B cell (primary cell): ENCODE data around the gene ZNRF2. TPM values are rescaled to one million over a fixed set of nuclear protein-coding genes. Genes with fewer than 3 reads are reported as not detected.
A peak's percentile ranks its signal among the peaks of the same experiment; 100 is the strongest.
"Not testable (repeated sequence)": the region's sequence is repeated elsewhere in the genome, so short reads cannot be mapped to it uniquely, and the experiment has no call there.

Experiments used
- ATAC-seq: fragments of 200-7000 bp; cut with Tn5 transposase; one replicate; pipeline ENCODE4 v1.10.0; 2021; ENCODE audit warnings: low read depth, mild to moderate bottlenecking, moderate number of reproducible peaks, moderate library complexity
- CTCF ChIA-PET: fragments of 350-600 bp; sonication (Branson Sonifier 250); formaldehyde crosslinking; loops from one replicate; lab custom pipeline; 2021; ENCODE audit warnings: antibody characterized with exemption, inconsistent platforms; lab: Charles Lee
- POLR2A ChIA-PET: fragments of 350-600 bp; sonication (Branson Sonifier 250); formaldehyde crosslinking; loops from one replicate; lab custom pipeline; 2021; ENCODE audit warnings: antibody characterized with exemption; lab: Charles Lee
- DNase-seq: peaks from one replicate; pipeline ENCODE4 v3.0.0; 2013
- H2AFZ ChIP-seq: 2 replicates; pipeline ENCODE4 v1.6.1; 2012; ENCODE audit warnings: mild to moderate bottlenecking, low read depth, low read length; ENCODE audit not compliant: insufficient read depth, poor library complexity, severe bottlenecking
- H3K27ac ChIP-seq, 2 donors: 1 replicate in 1 of 2; 2 replicates in 1 of 2; pipeline ENCODE4 v1.5.1; 2012 to 2013; ENCODE audit warnings: low read length in 2 of 2, mild to moderate bottlenecking in 2 of 2, moderate library complexity in 1 of 2
- H3K27me3 ChIP-seq, 4 experiments: fragments of 200-600 bp in 1 of 4; sonication (generic) in 1 of 4; replicated peaks in 1 of 4; 1 replicate in 2 of 4; 2 replicates in 2 of 4; pipeline versions ENCODE4 v1.6.1 to v1.7.0; 2013 to 2016; ENCODE audit warnings: low read length in 3 of 4, mild to moderate bottlenecking in 2 of 4, mixed read lengths in 1 of 4, moderate library complexity in 1 of 4; ENCODE audit not compliant: insufficient read depth in 4 of 4, control insufficient read depth in 3 of 4; ENCODE audit errors: control extremely low read depth in 1 of 4
- H3K36me3 ChIP-seq, 2 experiments: replicated peaks in 1 of 2; 1 replicate in 1 of 2; 2 replicates in 1 of 2; pipeline versions ENCODE4 v1.6.1 to v1.7.1; 2013; ENCODE audit warnings: low read length in 1 of 2; ENCODE audit not compliant: insufficient read depth in 2 of 2, control insufficient read depth in 1 of 2; ENCODE audit errors: control extremely low read depth in 1 of 2, extremely low read depth in 1 of 2
- H3K4me1 ChIP-seq, 2 donors: fragments of 200-600 bp in 1 of 2; sonication (generic) in 1 of 2; 1 replicate in 1 of 2; 2 replicates in 1 of 2; pipeline versions ENCODE4 v1.5.1 to v1.6.1; 2013 to 2017; ENCODE audit warnings: low read length in 2 of 2; ENCODE audit not compliant: control insufficient read depth in 2 of 2, insufficient read depth in 2 of 2
- H3K4me2 ChIP-seq: replicated peaks from 2 replicates; pipeline ENCODE3; 2012; ENCODE audit warnings: mild to moderate bottlenecking, low read depth, low read length; ENCODE audit not compliant: poor library complexity, severe bottlenecking
- H3K4me3 ChIP-seq, 5 experiments: fragments of 200-600 bp in 1 of 5; sonication (generic) in 1 of 5; 1 replicate in 3 of 5; 2 replicates in 2 of 5; pipeline versions ENCODE4 v1.5.1 to v1.7.0; 2011 to 2016; ENCODE audit warnings: low read length in 4 of 5, mild to moderate bottlenecking in 4 of 5, low read depth in 2 of 5, control low read depth in 1 of 5, moderate library complexity in 1 of 5; ENCODE audit not compliant: insufficient read depth in 1 of 5; ENCODE audit errors: control extremely low read depth in 1 of 5, extremely low read depth in 1 of 5
- H3K79me2 ChIP-seq: fragments of 200-600 bp; sonication (generic); one replicate; pipeline ENCODE4 v1.6.0; 2016; ENCODE audit warnings: low read length; ENCODE audit not compliant: control insufficient read depth, insufficient read depth
- H3K9ac ChIP-seq: fragments of 200-600 bp; sonication (generic); 2 replicates; pipeline ENCODE4 v1.6.1; 2017; ENCODE audit warnings: mild to moderate bottlenecking, low read length, moderate library complexity
- H3K9me3 ChIP-seq, 3 donors: one replicate each; pipeline versions ENCODE4 v1.6.1 to v1.7.1; 2013; ENCODE audit warnings: low read length in 2 of 3; ENCODE audit not compliant: control insufficient read depth in 2 of 3, insufficient read depth in 1 of 3; ENCODE audit errors: control extremely low read depth in 1 of 3
- H4K20me1 ChIP-seq: 2 replicates; pipeline ENCODE4 v1.6.0; 2012; ENCODE audit warnings: mild to moderate bottlenecking, low read length; ENCODE audit not compliant: insufficient read depth, control insufficient read depth, poor library complexity, severe bottlenecking
- H3K27ac Mint-ChIP-seq: one replicate; pipeline ENCODE4 v1.8.0; 2021; ENCODE audit warnings: mixed read lengths
- H3K27me3 Mint-ChIP-seq: one replicate; pipeline ENCODE4 v1.8.0; 2021; ENCODE audit warnings: mixed read lengths
- H3K4me1 Mint-ChIP-seq: one replicate; pipeline ENCODE4 v1.8.0; 2021; ENCODE audit warnings: mixed read lengths
- H3K4me3 Mint-ChIP-seq: one replicate; pipeline ENCODE4 v1.8.0; 2021; ENCODE audit warnings: mixed read lengths
- H3K9me3 Mint-ChIP-seq: one replicate; pipeline ENCODE4 v1.8.0; 2022; ENCODE audit warnings: mixed read lengths; ENCODE audit not compliant: insufficient read depth
- WGBS: methylation state at CpG from one replicate; pipeline ENCODE4 v1.1.5; 2013; ENCODE audit warnings: missing lambda C conversion rate; ENCODE audit not compliant: insufficient coverage; 5-methylcytosine and 5-hydroxymethylcytosine counted together
- intact Hi-C: fragments of 100-400 bp; cut with micrococcal nuclease; formaldehyde crosslinking; loops from one replicate; pipeline ENCODE4 v1.10.0; 2022
- polyA plus RNA-seq: library from polyadenylated mRNA; depleted of rRNA; stranded (reverse); fragments of >200 nt; gene quantifications from 2 replicates; pipeline ENCODE4 v1.2.3, GENCODE V29; 2012
- total RNA-seq, 2 donors: library from RNA; stranded (reverse); fragments of 120-200 nt in 1 of 2; gene quantifications; 1 replicate in 1 of 2; 2 replicates in 1 of 2; pipeline versions ENCODE4 v1.2.3 to v1.2.4, GENCODE V29; 2013 to 2022

ZNRF2 gene
- total and polyA plus RNA-seq, 2 donors (not counting 1 experiment from before 2014, with no cell fraction given): 6.4 to 32.0 TPM

DNA sequence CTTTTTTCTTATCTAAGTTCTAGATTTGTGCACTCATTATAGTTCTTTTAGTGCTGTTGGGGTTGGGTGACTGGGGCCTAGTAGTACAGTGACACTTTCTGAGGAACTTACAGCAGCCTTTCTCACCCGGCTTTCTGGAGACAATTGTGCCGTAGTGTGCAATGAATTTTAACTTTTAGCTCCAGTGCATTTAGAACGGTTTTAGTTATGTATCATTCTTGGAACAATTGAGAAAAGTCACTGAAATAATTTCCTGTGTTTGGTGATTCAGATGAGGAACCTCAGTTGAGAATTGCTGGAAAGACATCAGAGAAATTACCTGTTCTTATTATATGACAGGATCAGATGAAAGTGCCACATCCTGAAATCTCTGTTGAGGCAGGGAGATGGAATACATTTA, 3.2 kb downstream of the ZNRF2 start:
- H3K9ac ChIP-seq: peak overlapping the region; percentile 29
- peak overlapping the region; percentile 67 for H3K4me3 Mint-ChIP-seq
- DNase-seq, H3K27me3 ChIP-seq, H3K9me3 ChIP-seq, H3K27me3 Mint-ChIP-seq, H3K4me3 ChIP-seq, H3K27ac ChIP-seq, H3K27ac Mint-ChIP-seq, ATAC-seq, H3K9me3 Mint-ChIP-seq, H3K36me3 ChIP-seq, POLR2A ChIA-PET, H2AFZ ChIP-seq: not testable (repeated sequence)
- H3K4me1 Mint-ChIP-seq: peaks cover 60% of the 10 kb centered on the region
- intact Hi-C loops: loop anchor here (2.0 kb wide), 1 partner anchor 35 kb away; no protein-coding TSS in a partner anchor
- H3K79me2 ChIP-seq: peaks cover 73% of the 10 kb centered on the region
- H3K4me2 ChIP-seq: peak overlapping the region; percentile 12
- H3K4me1 ChIP-seq: peaks cover 21 to 43% of the 10 kb centered on the region in 2 donors
- CTCF ChIA-PET: interaction anchor here (0.8 kb wide), 1 partner anchor 24 kb away, joined by 3 read pairs; no protein-coding TSS in a partner anchor
- 54% methylated on average over 2 of the region's 3 CpGs for WGBS
- H4K20me1 ChIP-seq: peaks cover 32% of the 10 kb centered on the region

DNA sequence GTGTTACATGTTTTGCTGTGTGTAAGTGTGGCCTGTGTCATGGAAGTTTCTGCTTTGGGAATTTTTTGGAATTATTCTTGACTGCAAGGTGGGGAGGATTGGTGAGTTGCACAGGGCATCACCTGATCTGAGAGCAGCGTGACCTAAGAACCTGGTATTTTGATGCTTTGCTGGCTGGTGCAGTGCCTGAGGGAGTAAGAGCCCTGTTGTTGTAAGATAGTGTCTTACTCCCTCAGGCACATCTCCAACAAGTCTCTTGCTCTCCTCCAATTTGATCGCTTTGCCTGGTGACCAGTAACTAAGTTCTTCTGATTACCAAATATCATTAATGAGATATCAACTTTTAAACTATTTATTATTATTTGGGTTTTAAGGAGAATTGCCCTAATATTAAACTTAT, 5.2 kb downstream of the ZNRF2 start:
- ATAC-seq, intact Hi-C loops, H3K27me3 ChIP-seq, H3K36me3 ChIP-seq, H3K27me3 Mint-ChIP-seq, DNase-seq, H3K4me3 ChIP-seq, H3K9ac ChIP-seq, H3K27ac Mint-ChIP-seq, H3K4me2 ChIP-seq, H2AFZ ChIP-seq, H3K9me3 ChIP-seq, H3K27ac ChIP-seq, H3K9me3 Mint-ChIP-seq: not testable (repeated sequence)
- Mint-ChIP-seq H3K4me3 (peak overlapping the region; percentile 43), H3K4me1 (peaks cover 69% of the 10 kb centered on the region)
- WGBS: no CpG with 5 or more reads among the region's 2 CpGs
- CTCF ChIA-PET: interaction anchor here (0.6 kb wide), 1 partner anchor 25 kb away, joined by 3 read pairs; no protein-coding TSS in a partner anchor
- peaks cover 48% of the 10 kb centered on the region for H4K20me1 ChIP-seq
- POLR2A ChIA-PET: interaction anchor here (0.6 kb wide), 1 partner anchor 59 kb away, joined by 5 read pairs; no protein-coding TSS in a partner anchor
- H3K79me2 ChIP-seq: peaks cover 86% of the 10 kb centered on the region
- peaks cover 16 to 45% of the 10 kb centered on the region in 2 donors for H3K4me1 ChIP-seq

DNA sequence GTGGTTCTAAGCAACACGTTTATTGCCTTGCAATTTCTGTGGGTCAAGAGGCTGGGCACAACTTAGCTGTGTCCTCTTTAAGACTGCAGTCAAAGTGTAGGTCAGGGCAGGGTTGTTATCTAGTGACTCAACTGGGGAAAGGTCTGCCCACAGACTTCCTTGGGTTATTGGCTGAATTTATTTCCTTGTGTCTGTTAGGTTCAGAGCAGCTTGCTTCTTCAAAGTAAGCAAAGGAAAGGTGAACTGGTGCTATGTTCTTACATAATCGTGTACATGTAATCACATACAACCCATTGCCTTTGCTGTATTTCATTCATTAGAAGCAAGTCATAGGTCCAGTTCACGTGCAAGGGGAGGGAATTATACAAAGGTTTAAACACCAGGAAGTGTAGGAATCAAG, 5.9 kb downstream of the ZNRF2 start:
- H3K27ac Mint-ChIP-seq, H3K4me2 ChIP-seq, H3K9me3 Mint-ChIP-seq, H3K27ac ChIP-seq, H3K27me3 ChIP-seq, intact Hi-C loops, H3K27me3 Mint-ChIP-seq, H2AFZ ChIP-seq, H3K4me3 ChIP-seq, H3K36me3 ChIP-seq, H3K9me3 ChIP-seq, H3K9ac ChIP-seq, DNase-seq, ATAC-seq: not testable (repeated sequence)
- Mint-ChIP-seq H3K4me3 (peak overlapping the region; percentile 29), H3K4me1 (peaks cover 76% of the 10 kb centered on the region)
- 55% methylated on average over 1 of the region's 3 CpGs for WGBS
- CTCF ChIA-PET: interaction anchor here (0.6 to 1.1 kb wide), 2 partner anchors 25 to 125 kb away, joined by 3 read pairs; no protein-coding TSS in a partner anchor
- Histone ChIP-seq H4K20me1 (peaks cover 55% of the 10 kb centered on the region), H3K4me1 (peaks cover 23 to 51% of the 10 kb centered on the region in 2 donors), H3K79me2 (peaks cover 93% of the 10 kb centered on the region)
- POLR2A ChIA-PET: interaction anchor here (0.6 to 0.7 kb wide), 2 partner anchors 53 to 59 kb away, joined by 4 to 5 read pairs; no protein-coding TSS in a partner anchor

DNA sequence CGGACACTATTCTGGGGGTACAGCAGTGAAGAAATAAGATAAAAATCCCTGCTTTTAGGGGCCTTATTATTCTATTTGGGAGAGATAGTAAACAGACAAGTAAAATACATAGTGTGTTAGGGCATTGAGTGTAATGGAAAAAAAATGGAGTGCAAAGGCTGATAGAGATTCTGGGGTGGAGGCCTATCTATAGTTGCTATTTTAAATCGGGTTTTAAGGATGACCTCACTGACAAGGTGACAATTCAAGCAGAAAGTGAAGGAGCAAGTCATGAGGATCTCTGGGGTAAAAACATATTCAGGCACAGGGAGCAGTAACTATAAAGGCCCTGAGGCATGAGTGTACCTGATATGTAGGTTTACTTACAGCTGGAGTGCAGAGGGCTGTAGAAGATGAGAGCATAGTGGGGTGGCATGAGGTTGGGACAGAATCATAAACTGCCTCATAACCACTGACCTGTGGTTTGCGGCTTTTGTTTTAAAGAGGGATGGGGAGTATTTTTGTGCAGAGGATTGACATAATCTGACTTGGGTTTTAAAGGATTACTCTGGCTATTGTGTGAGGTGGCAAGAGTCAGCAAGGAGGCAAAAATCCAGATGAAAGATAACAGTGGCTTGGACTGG, 8.1 kb downstream of the ZNRF2 start:
- H3K4me3 ChIP-seq, H3K27me3 ChIP-seq, ATAC-seq, H3K9ac ChIP-seq, H3K36me3 ChIP-seq, H3K27ac Mint-ChIP-seq, H3K4me3 Mint-ChIP-seq, H3K27ac ChIP-seq, POLR2A ChIA-PET, H2AFZ ChIP-seq, CTCF ChIA-PET, DNase-seq, H3K9me3 ChIP-seq, intact Hi-C loops, H3K27me3 Mint-ChIP-seq, H3K4me2 ChIP-seq, H3K9me3 Mint-ChIP-seq: not testable (repeated sequence)
- peaks cover 23 to 50% of the 10 kb centered on the region in 2 donors for H3K4me1 ChIP-seq
- WGBS: 77% methylated on average over 2 of the region's 3 CpGs
- peaks cover 81% of the 10 kb centered on the region for H3K4me1 Mint-ChIP-seq
- H4K20me1 ChIP-seq: peaks cover 54% of the 10 kb centered on the region
- H3K79me2 ChIP-seq: peaks cover 95% of the 10 kb centered on the region
